OCI-M2 (cell line): ENCODE measurements around the gene SLC35F3.
"Not testable (repeated sequence)": the region's sequence is repeated elsewhere in the genome, so short reads cannot be mapped to it uniquely, and the experiment has no call there.

Source experiments
- DNase-seq: peaks from one replicate; lab custom pipeline; 2025; ENCODE audit not compliant: unreplicated experiment; lab: John Stamatoyannopoulos, UW

The SLC35F3 gene

DNA sequence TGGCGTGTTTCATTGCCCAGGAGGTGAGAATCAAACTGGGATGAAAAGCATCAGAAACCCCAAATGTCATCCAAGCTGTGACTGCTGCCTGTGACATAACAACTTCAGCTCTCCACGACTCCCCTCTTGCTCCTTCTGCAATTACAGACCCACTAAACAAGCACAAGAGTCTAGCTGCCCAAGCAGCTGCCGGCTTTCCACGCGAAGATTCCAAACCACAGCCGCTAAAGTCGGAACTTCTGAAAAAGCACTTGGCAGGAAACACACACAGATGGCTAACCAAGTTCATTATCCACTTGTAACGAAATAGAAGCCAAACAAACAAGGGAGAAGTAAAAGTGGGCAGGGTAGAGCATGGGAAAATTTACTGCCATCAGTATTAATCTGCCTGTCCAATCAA is 198.1 kb downstream of the SLC35F3 start:
- DNase-seq = no peak

DNA sequence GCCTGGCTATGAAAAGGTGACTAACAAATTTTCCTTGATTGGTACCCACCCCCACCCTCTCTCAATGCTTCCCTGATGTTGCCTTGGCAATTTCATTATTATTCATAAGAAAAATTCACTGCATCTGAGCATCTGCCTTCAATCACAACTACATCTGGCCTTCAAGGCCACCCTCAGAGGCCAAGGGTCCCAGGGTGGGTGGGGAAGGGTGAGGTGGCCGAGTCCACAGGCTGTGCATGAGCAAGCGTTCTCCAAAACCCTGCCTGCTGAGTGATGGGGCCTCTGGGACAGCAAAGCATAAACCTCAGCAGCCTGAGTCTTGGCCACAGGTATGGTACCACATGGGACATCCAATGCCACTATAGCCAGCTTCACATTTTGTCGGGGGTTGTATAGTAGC is 198.7 kb downstream of the SLC35F3 start:
- DNase-seq = no peak

- DNase-seq = no peak
Observed at GRCh38 chr1:234106032-234106431, 201.6 kb downstream of the SLC35F3 start.

DNA sequence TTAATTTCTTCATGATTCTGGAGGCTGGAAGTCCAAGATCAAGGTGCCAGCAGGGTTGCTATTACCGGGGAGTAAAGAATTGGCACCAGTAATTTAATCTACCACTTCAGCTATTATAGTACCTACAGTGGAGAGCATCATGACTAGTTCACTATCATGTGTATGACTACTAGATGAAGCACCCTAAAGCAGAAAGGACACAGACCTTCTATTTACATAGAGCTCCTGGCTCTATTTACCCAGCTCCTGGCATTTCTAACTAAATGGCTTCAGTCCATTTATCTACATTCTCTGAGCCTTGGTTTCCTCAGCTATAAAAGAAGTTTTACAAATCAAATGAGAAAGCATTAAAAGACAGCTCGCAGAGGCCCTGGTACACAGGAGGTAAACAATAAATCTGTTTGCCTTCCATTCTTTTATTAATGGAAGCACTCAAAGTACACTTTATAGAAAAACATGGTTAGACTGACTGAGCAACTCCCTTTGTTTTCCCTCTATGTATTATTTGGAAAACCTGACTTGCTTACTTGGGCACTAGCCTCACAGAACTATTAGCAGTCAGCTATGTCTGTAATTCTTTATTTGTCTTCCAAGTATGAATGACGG is 203.0 kb downstream of the SLC35F3 start:
- no peak for DNase-seq

DNA sequence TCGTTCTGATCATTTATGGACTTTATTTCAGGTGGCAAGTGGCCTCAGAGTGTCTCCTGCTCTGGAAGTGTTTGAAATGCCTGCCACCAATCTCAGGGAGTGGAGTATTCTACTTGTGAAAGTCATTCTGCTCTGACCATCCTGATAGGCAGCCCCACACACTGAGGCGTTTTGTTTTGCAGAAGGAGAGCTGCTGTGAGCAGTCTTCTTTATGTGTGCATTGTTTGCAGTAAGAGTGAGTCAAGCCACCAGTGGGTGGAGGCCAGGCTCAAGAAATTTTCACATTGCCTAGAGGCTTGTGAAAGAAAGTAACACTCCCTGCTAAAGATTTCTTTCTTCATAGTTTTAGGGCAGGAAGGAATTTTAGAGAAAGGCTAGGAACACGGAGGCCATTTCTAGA is 204.4 kb downstream of the SLC35F3 start:
- no peak for DNase-seq

GRCh38 chr1:234109840-234110239 is 205.4 kb downstream of the SLC35F3 start:
- DNase-seq = no peak

DNA sequence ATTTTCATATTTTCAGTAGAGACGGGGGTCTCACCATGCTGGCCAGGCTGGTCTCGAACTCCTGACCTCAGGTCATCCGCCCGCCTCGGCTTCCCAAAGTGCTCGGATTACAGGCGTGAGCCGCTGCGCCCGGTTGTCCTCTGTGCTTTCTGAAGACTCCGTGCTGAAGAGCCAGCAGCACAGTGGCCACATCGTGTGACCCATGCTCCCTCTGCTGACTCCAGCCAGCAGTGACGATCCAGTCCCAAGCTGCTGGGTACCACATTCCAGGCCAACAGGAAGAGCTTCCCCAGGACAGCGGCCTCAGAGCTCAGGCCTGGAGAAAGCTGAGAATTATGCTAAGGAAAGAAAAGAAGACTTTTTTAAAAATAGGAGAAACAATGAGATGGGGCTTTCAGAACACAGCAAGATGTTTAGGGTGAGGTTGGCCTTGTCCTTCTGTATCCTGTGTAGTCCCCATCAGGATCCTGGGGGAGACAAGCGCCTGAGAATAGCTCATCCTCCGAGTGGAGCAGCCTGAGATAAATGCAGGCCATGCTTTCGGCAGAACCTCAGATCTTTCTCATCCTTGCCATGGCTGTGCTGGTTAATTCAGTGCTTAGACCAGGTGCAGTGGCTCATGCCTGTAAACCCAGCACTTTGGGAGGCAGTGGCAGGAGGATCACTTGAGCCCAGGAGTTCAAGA is 207.1 kb downstream of the SLC35F3 start:
- DNase-seq = no peak

DNA sequence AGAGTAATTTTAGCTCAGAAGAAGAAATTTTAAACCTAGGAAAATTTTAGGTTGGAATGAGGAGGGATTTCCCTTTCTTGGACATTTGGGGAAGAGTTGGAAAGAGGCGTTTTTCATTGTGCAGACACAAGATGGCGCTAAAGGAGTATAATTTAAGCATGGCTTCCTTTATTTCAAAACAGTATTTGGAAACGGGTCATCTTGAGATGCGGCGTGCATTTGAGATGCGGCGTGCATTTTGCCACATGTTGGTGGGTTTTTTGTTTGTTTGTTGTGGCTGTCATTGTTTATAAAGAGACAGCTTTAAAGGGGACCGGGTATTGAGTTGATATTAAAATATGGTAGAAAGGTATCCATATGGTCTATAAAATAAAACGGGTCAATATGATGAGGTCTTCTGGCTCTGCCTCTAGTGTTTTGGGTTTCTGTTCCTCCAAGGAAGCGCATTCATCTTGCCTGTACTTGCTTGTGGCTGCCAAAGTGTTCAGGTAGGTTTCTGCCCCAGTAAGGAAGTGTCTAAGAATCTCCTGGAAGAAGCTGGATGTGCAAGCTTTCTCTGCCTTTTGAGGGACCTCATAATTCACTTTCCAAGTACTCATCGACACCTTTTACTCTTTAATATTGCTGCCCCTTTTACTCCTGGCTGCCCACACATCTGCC is 210.3 kb downstream of the SLC35F3 start:
- DNase-seq = no peak

DNA sequence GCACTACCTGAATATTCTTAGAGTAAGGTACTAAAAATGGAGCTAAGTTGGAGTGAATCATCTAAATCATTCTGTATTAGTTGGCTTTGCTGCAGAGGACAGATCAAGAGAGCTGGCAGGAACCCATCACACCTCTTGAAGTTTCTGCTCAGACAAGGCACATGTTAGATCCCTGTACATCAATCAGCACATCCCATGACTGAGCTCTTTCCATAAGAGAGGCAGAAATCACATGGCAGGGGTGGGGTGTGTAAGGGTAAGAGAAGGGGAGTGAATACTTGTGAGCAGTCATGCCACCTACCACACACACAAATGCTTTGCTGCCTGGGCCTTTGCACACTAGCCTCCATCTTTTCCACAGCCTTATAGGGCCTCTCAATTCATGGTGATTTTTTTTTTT is 214.4 kb downstream of the SLC35F3 start:
- no peak for DNase-seq

GRCh38 chr1:234119431-234119830 is 215.0 kb downstream of the SLC35F3 start:
- no peak for DNase-seq

- DNase-seq = no peak
Observed at GRCh38 chr1:234120327-234120944, 216.0 kb downstream of the SLC35F3 start.

- not testable (repeated sequence) for DNase-seq
Observed at GRCh38 chr1:234121659-234122058, 217.2 kb downstream of the SLC35F3 start.

DNA sequence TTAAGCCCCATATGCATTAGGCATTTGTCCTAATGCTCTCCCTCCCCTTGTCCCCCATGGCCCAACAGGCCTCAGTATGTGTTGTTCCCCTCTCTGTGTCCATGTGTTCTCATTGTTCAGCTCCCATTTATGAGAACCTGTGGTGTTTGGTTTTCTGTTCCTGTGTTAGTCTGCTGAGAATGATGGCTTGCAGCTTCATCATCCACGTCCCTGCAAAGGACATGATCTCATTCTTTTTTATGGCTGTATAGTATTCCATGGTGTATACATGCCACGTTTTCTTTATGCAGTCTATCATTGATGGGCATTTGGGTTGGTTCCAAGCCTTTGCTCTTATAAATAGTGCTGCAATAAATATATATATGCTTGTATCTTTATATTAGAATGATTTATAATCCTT is 218.1 kb downstream of the SLC35F3 start:
- DNase-seq = not testable (repeated sequence)

GRCh38 chr1:234123867-234124266 is 219.4 kb downstream of the SLC35F3 start:
- no peak for DNase-seq

- DNase-seq = no peak
Observed at GRCh38 chr1:234125283-234125682, 220.8 kb downstream of the SLC35F3 start.

DNA sequence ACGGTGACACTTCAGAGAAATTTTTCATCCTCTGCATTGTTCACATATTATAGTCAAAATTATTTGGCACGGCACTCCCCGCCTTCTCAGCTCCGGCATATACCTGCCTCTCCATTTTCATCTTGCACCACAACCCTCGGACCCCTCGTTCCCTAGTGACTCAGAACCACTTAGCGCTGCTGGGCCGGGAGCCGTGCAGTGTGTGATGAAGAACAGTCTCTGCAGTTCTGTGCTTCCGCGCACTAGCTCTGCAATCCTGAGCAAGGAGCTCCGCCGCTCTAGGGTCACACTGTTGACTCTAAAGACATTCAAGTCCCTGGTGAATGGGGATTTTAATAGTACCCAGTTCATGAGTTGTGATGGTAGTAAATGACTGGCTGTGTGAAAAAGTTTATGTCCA is 221.2 kb downstream of the SLC35F3 start:
- DNase-seq = no peak

DNA sequence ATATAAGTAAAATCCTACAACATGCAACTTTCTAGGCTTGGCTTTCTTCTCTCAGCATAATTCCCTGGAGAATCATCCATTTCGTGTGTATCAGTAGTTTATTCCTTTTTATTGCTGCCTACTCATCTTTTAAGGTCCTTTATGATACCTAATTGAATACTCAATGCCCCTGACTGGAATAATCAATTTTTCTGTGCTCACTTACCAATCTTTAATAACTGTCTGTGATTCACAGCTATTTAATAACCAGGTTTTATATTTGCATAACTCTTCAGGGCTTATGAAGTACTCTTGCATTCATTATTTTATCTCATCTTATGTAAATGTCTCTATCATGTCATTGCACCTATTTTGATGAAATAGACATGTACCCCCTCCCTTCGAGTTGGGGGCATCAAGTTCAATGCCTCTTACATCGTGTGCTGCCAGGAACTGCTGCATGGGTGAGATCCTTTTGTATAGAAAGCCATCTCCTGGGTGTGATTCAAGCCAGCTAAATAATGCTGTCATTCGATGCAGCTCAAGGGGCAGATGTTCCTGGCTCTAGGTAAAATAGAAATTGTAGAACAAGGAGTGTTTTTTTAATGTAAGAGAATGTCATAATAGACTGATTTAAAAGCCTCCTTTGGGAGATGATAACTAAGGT is 222.7 kb downstream of the SLC35F3 start:
- no peak for DNase-seq

- no peak for DNase-seq
Observed at GRCh38 chr1:234132795-234133194, 228.3 kb downstream of the SLC35F3 start.

- DNase-seq = no peak
Observed at GRCh38 chr1:234134878-234135277, 230.4 kb downstream of the SLC35F3 start.

- DNase-seq = no peak
Observed at GRCh38 chr1:234135501-234135900, 231.0 kb downstream of the SLC35F3 start.

DNA sequence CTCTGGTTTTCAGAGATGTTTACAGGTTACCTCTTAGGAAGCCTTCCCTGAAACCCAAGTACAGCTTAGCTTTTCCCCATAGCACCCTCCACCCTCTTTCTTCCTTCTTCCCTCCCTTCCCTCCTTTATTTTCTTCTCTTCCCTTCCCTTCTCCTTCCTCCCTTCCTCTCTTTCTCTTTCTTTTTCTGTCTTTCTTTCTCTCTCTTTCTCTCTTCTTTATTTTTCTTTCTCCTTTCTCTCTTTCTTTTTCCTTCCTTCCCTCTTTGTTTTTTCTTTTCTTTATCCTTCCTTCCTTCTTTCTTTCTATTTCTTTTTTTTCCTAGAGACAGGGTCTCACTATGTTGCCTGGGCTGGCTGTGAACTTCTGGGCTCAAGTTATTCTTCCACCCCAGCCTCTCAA is 231.6 kb downstream of the SLC35F3 start:
- DNase-seq = no peak

DNA sequence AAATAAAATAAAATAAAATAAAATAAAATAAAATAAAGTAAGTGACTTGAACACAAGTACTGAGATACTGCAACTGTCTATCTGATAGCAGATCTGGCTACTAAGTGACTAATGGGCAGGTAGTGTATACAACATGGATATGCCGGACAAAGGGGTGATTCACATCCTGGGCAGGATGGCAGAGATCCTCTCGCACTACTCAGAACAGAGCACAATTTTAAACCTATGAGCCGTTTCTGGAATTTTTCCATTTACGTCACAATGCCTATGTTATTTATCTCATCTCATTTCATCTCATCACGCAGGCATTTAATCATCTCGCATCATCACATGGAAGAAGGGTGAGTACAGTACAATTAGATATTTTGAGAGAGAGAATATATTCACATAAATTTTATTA is 235.5 kb downstream of the SLC35F3 start:
- DNase-seq = no peak
